ENCODE data around the gene RSBN1L. TPM values are rescaled to one million over a fixed set of nuclear protein-coding genes. Genes with fewer than 3 reads are reported as not detected.

Gene RSBN1L
- polyA plus RNA-seq, 1 donor (not counting 4 experiments of a cell fraction or from before 2014, with no cell fraction given): 9.6 TPM

DNA sequence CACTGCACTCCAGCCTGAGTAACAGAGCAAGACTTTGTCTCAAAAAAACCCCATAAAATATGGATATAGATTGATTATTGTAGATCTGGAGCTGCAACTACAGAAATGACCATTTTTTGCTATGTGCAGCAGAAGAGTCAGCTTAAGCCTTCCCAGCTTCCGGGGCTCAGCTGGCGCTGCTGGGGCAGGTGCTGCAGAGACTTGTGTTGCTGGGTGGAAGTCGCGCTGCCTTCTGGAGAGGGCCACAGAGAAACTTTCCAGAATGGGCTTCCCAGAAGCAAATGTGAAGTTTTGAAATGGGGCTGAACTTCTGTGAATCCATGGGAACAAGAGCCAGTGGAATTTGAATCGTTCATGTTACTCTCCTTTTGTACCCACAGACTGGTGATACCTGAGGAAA lies 37.3 kb upstream of the RSBN1L start:
- no peaks in the 10 kb centered on the region for H4K20me1 ChIP-seq (ENCODE audit: control insufficient read depth, extremely low read depth, insufficient read depth, low read length)
- no peaks in the 10 kb centered on the region for H3K9me3 ChIP-seq (ENCODE audit: control insufficient read depth, low read depth, low read length)
- H3K79me2 ChIP-seq (ENCODE audit: control insufficient read depth, insufficient read depth, low read length): no peaks in the 10 kb centered on the region
- no peak overlapping the region for H3K4me3 ChIP-seq (ENCODE audit: control insufficient read depth in 2 of 3, extremely low read depth in 1 of 3, insufficient read depth in 2 of 3, low read depth in 1 of 3, low read length in 3 of 3)
- H3K9me1 ChIP-seq (ENCODE audit: control insufficient read depth, extremely low read depth, insufficient read depth, low read length): no peaks in the 10 kb centered on the region
- DNase-seq (ENCODE audit: low read depth, low spot score): no peak
- H3K4me2 ChIP-seq (ENCODE audit: control insufficient read depth, extremely low read depth, insufficient read depth, low read depth, low read length): no peak overlapping the region
- H3K4me1 ChIP-seq (ENCODE audit: control insufficient read depth, extremely low read depth, insufficient read depth, low read length): no peaks in the 10 kb centered on the region
- H3K27ac ChIP-seq (ENCODE audit: control insufficient read depth, insufficient read depth, low read length): no peak overlapping the region
- TF ChIP-seq, protein P1, sequence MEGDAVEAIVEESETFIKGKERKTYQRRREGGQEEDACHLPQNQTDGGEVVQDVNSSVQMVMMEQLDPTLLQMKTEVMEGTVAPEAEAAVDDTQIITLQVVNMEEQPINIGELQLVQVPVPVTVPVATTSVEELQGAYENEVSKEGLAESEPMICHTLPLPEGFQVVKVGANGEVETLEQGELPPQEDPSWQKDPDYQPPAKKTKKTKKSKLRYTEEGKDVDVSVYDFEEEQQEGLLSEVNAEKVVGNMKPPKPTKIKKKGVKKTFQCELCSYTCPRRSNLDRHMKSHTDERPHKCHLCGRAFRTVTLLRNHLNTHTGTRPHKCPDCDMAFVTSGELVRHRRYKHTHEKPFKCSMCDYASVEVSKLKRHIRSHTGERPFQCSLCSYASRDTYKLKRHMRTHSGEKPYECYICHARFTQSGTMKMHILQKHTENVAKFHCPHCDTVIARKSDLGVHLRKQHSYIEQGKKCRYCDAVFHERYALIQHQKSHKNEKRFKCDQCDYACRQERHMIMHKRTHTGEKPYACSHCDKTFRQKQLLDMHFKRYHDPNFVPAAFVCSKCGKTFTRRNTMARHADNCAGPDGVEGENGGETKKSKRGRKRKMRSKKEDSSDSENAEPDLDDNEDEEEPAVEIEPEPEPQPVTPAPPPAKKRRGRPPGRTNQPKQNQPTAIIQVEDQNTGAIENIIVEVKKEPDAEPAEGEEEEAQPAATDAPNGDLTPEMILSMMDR (optimal IDR thresholded peaks at IDR 0.05 in 1 of 3, IDR thresholded peaks at IDR 0.05 in 1 of 3, conservative IDR thresholded peaks at IDR 0.05 in 1 of 3; ENCODE audit: extremely low read depth in 1 of 3, insufficient read depth in 2 of 3, low read length in 3 of 3): no peak
- no peak for TF ChIP-seq EZH2 (IDR thresholded peaks at IDR 0.05; ENCODE audit: low read length)
- dilution Hi-C loops (cut with MboI; ENCODE audit: extremely low pct_ligation_motif_present, low sequenced_read_pairs): no loop called here
- no peak overlapping the region for H2AFZ ChIP-seq (ENCODE audit: control insufficient read depth, low read length)
- peaks cover 6 to 7% of the 10 kb centered on the region in 2 experiments for H3K36me3 ChIP-seq (ENCODE audit: control insufficient read depth in 2 of 2, extremely low read depth in 1 of 2, insufficient read depth in 2 of 2, low read length in 2 of 2)
- H3K9ac ChIP-seq (ENCODE audit: control insufficient read depth, extremely low read depth, insufficient read depth, low read length): no peak overlapping the region
- FAIRE-seq: no peak
- no peaks in the 10 kb centered on the region for H3K27me3 ChIP-seq (ENCODE audit: control insufficient read depth, extremely low read depth, insufficient read depth, low read length)

DNA sequence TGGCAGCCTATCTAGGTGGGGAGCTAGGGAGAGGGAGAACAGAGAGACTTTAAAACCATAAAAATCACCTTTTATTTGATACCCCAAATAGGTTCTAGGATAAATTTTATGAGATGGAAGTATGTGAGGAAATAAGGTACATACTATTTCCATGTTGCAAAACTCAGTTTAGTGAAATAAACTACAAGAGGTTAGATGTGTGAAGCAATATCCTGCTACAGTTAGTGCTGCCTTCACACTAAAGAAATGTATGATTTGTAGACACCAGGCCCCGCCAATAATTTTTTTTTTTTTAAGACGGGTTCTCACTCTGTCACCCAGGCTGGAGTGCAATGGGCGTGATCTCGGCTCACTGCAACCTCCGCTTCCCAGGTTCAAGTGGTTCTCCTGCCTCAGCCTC lies 34.4 kb upstream of the RSBN1L start:
- Histone ChIP-seq H4K20me1 (ENCODE audit: control insufficient read depth, extremely low read depth, insufficient read depth, low read length) (no peaks in the 10 kb centered on the region), H3K9ac (ENCODE audit: control insufficient read depth, extremely low read depth, insufficient read depth, low read length) (no peak overlapping the region), H3K27ac (ENCODE audit: control insufficient read depth, insufficient read depth, low read length) (no peak overlapping the region), H3K4me1 (ENCODE audit: control insufficient read depth, extremely low read depth, insufficient read depth, low read length) (peaks cover 13% of the 10 kb centered on the region), H3K27me3 (ENCODE audit: control insufficient read depth, extremely low read depth, insufficient read depth, low read length) (no peaks in the 10 kb centered on the region), H2AFZ (ENCODE audit: control insufficient read depth, low read length) (no peak overlapping the region), H3K9me3 (ENCODE audit: control insufficient read depth, low read depth, low read length) (no peaks in the 10 kb centered on the region), H3K36me3 (ENCODE audit: control insufficient read depth in 2 of 2, extremely low read depth in 1 of 2, insufficient read depth in 2 of 2, low read length in 2 of 2) (peaks cover 0 to 4% of the 10 kb centered on the region in 2 experiments), H3K4me3 (ENCODE audit: control insufficient read depth in 2 of 3, extremely low read depth in 1 of 3, insufficient read depth in 2 of 3, low read depth in 1 of 3, low read length in 3 of 3) (no peak overlapping the region), H3K79me2 (ENCODE audit: control insufficient read depth, insufficient read depth, low read length) (no peaks in the 10 kb centered on the region), H3K9me1 (ENCODE audit: control insufficient read depth, extremely low read depth, insufficient read depth, low read length) (no peaks in the 10 kb centered on the region), H3K4me2 (ENCODE audit: control insufficient read depth, extremely low read depth, insufficient read depth, low read depth, low read length) (no peak overlapping the region)
- no peak for FAIRE-seq
- no peak for DNase-seq (ENCODE audit: low read depth, low spot score)
- dilution Hi-C loops (cut with MboI; ENCODE audit: extremely low pct_ligation_motif_present, low sequenced_read_pairs): no loop called here
- TF ChIP-seq, protein P1 (optimal IDR thresholded peaks at IDR 0.05 in 1 of 3, IDR thresholded peaks at IDR 0.05 in 1 of 3, conservative IDR thresholded peaks at IDR 0.05 in 1 of 3; ENCODE audit: extremely low read depth in 1 of 3, insufficient read depth in 2 of 3, low read length in 3 of 3): no peak
- TF ChIP-seq EZH2 (IDR thresholded peaks at IDR 0.05; ENCODE audit: low read length): no peak

All from keratinocyte (primary cell).